WTC11 (cell line): ENCODE results near the gene FAM241A.

Experiments used
- CTCF ChIP-seq: fragments of 200-600 bp; IDR thresholded peaks from 2 replicates; pipeline ENCODE4 v1.8.0; 2022; ENCODE audit warnings: antibody characterized with exemption
- NFE2L1 ChIP-seq: sonication (generic); formaldehyde crosslinking; IDR thresholded peaks from 2 replicates; pipeline ENCODE4 v1.8.1; 2023; ENCODE audit warnings: missing genetic modification reagents
- PRDM15 ChIP-seq: sonication (generic); formaldehyde crosslinking; IDR thresholded peaks from 2 replicates; pipeline ENCODE4 v1.8.0; 2022; ENCODE audit warnings: missing genetic modification reagents
- TP53 ChIP-seq: sonication (generic); formaldehyde crosslinking; IDR thresholded peaks from 2 replicates; pipeline ENCODE4 v1.8.1; 2023; ENCODE audit warnings: mild to moderate bottlenecking, missing genetic modification reagents
- ZNF138 ChIP-seq: sonication (generic); formaldehyde crosslinking; conservative IDR thresholded peaks from 2 replicates; pipeline ENCODE4 v1.8.1; 2022; ENCODE audit warnings: mild to moderate bottlenecking, moderate library complexity, missing genetic modification reagents

- TF ChIP-seq NFE2L1 (CRISPR knock-in tag) = no peak
- no peak for TF ChIP-seq CTCF
- TF ChIP-seq ZNF138 = no peak
- TF ChIP-seq PRDM15 (CRISPR knock-in tag) = no peak
- no peak for TF ChIP-seq TP53
Measured at GRCh38 chr4:112140536-112140935, 4.7 kb upstream of the FAM241A start.
